GM18498 (cell line): Measurements from ENCODE around the gene PLEK2.
A peak's percentile ranks its signal among the peaks of the same experiment; 100 is the strongest.

Source experiments
- ATAC-seq: cut with Tn5 transposase; IDR thresholded peaks from one replicate; pipeline ENCODE4 v1.9.1; 2021; ENCODE audit warnings: mild to moderate bottlenecking, moderate library complexity; ENCODE audit not compliant: unreplicated experiment

PLEK2 gene

DNA sequence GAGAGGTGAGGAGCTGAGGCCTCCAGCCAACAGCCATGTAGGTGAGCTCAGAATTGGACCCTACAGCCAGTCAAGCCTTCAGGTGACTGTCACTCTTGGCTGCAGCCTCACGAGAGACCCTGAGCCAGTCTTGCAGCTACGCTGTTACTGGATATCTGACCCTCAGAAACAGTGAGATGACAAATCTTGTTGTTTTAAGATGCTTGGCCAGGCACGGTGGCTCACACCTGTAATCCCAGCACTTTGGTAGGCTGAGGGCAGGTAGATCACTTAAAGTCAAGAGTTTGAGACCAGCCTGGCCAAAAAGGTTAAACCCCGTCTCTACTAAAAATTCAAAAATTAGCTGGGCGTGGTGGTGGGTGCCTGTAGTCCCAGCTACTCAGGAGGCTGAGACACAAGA lies 6.2 kb downstream of the PLEK2 start:
- no peak for ATAC-seq

DNA sequence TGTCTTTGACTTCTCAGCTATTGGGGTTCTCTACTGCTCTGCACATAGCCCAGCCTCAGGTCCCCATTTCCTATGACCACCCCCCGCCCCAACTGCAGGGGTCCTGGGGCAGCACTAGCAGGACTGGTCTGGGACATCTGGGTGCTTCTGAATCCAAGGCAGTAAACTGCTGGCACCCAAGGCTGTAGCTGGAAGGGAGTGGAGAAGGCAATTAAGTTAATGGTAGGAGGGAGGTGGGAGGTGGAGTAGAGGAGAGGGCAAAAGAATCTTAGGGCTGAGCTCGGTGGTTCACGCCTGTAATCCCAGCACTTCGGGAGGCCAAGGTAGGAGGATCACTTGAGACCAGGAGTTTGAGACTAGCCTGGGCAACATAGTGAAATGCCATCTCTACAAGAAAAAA lies 11.5 kb downstream of the PLEK2 start:
- ATAC-seq, result no peak

DNA sequence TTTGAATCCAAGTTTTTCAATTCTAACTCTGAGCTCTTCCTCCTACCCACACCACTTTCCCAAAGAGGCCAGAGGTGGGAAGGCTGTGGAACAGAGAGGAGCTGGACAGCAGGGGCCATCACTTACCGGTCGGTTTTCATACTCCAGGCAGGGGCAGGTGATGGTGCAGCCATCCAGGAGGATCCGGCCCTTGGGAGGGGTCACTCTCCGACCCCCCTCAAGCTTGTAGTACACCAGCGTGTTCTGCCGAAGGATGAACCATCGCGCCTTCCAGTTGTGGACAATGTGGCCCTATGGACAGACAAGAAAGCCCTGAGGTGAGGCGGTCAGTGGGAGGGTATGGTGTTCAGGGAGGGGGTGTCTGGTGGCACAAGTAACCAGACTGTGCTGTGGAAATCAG lies 14.4 kb downstream of the PLEK2 start:
- no peak for ATAC-seq

DNA sequence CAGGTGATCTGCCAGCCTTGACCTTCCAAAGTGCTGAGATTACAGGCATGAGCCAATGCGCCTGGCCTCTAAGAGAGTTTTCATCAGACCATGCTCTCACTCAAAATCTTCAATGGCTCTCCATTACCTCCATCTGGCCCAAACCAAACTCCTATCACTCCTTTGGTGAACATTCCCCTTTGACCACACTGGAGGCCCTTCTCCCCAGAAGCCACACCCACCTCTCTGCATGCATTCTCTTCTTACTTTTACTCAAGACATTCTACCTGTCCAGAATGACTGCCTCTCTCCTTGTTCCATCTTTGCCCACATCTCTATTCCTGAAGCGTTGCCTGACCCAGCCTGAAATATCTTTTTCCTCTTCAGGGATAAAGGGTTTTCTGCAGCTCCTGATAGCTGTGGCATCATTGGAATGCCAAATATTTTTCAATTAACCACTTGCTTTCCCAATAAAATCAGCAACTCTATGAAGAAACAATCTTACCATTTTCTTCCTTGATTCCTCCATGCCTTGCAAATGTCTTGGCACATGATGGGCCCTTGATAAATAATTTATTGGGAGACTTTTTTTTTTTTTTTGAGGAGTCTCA lies 15.5 kb downstream of the PLEK2 start:
- no peak for ATAC-seq

DNA sequence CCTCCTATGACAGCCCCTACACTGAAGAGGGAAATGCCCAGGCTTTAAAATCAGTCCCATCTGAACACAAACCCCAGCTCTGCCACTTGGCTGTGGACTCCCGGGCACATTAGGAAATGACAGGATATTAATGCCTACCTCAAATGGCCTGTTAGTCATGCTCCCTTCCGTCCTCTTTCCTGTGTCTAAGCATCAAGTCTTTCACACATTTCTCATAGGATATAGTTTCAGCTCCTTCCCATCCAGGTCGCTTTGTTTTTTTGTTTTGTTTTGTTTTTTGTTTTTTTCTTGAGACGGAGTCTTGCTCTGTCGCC lies 16.1 kb downstream of the PLEK2 start:
- ATAC-seq, result no peak

DNA sequence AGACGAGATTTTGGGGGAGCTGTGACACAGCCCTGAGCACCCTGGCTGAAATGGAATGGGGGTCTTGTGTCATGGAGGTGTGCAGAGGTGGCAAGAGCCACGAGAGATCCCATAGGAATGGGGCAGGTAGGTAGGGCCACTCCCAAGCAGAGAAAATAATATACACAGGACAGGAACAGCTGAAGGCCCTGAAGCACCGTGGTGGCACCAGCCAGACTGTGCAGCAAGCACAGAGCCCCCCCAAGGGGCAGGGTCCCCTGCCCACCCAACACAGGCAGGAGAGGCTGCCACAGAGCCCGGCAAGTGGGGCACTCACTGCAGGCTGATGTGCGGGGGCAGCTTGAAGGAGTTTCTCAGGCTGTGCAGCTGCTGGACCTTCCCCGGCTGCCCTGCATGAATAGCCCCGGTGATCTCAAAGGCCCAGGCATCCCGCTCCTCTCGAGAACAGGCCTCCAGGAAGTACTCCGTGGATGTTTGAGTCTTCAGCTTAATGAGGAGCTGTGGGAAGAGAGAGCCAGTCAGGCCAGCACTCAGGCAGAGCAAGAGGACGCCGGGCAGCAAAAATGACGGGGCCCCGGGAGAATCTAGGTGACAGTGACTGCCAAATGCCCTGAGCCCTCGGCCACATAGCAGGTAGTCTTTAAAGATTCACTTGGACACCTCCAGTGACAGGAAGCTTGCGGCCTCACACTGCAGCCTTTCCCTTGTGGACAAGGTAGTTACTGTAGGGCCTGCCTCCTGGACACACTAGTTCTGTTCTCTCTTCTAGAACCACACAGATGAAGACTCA lies 16.7 kb downstream of the PLEK2 start:
- ATAC-seq, result no peak

DNA sequence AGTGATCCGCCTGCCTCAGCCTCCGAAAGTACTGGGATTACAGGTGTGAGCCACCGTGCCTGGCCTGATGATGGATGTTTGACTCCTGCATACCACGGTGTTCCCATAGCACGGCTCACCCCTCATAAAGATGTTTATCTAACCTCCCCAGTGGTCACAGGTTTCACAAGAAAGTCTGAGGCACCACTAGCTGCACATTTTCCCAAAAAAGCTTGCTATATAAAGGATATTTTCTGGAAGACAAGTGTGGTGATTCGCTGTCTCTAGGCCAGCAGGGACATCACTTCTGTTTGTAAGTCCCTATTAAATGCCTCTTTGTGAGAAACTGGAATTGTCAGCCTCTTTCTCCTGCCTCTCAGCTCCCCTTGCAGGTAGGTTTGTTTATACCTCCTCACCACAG lies 18.3 kb downstream of the PLEK2 start:
- no peak for ATAC-seq

DNA sequence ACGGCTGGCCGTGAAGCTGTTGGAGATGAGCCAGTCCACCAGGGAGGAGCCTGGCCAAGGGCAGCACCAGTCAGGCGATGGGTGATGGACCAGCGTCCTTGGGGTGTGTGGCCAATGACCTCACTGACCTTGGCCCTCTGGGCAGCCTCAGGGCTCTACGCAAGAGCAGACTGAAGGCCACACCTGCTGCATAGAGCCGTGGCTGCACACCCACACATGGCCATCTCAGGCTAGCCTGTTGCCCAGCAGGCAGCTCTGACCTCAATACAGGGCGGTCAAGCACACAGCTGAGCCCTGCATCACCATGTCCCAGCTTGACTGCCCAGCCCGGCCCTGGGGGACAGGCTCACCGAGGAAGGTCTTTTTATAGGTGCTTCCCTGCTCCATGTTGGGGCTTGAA lies 19.2 kb downstream of the PLEK2 start:
- ATAC-seq, result no peak

DNA sequence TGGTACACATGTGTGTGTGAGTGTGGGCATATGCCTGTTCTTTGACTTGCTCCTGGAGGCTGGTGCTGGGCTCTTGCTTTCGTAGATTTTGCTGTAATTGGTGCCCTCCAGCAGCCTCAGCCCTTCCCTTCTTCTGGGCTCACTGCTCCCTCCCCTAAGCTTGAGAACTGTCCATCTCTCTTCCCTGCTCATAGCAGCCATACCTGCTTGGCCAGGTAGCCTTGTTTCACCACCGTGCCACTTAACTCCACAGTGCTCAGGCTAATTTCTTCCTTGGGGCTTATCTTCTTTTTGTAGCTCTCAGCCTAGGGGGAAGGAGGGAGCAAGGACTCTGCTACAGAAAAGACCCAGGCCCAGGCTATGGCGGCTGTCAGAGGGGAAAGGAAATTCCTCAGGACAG lies 19.8 kb downstream of the PLEK2 start:
- ATAC-seq, result no peak

DNA sequence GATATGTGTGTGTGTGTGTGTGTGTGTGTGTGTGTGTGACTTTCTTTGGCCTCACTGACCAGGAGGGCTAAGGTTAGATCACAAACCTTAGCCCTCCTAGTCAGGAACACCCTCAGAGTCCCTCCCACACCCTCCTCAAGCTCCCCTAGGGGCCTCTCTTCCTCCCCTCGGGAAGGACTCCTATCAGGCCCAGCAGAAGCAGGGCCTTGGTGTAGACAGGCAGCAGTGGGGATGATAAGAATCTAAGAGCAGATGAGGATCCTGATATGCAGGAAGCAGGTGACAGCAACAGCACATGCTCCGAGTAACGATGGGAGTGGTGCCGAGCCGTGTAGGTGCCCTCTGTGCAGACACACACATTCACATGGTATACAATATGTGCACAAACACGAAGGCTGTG lies 20.7 kb downstream of the PLEK2 start:
- no peak for ATAC-seq

DNA sequence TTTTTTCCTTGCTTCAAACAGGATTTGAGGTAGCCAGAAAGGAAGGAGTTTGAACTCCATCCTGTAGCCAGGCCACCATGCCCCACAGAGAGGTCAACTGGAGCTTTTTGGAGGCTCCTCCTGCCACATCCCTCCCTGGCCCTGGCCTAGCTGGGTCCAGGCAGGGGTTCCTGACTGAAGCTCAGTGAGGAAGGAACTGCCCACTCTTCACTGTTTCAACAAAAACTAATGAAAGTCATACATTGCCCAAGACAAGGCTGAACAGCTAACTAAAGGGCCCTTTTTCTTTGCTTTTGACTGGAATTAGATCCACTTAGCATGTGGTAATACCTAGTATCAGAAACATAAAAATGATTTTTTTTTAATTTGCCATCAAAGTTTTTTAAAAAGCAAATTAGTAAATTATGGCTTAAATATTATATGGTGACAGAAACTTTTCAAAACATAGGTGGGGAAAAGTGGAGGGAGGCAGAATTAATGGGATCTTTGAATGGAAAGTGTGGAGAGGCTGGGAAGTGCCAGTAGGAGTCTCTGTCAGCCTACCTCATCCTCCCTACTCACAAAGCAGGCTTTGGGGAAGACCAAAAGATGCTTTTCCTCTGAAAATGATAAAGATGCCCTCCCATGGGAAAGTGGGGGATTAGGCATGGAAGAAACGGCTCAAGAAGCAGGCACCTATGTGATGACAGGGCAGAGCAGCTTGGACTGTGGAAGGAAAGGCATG lies 22.0 kb downstream of the PLEK2 start:
- no peak for ATAC-seq

DNA sequence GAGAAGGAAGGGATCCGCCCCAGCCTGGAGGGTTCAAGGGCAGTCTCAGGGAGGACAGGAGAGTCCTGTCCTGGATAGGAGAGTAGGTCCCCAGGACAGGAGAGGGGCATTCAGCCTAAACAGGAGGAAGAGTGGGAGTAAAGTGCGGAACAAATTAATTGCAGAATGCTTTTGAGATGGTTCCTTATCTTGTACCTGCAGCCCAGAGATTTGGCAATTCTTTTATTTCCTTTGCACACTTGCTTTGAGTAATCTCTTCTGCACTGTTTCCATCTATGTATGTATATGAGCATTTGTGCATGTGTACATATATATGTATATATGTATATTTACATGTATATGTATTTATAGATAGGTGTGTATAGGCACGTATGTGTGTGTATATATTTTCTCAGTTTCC lies 22.7 kb downstream of the PLEK2 start:
- ATAC-seq, result no peak

DNA sequence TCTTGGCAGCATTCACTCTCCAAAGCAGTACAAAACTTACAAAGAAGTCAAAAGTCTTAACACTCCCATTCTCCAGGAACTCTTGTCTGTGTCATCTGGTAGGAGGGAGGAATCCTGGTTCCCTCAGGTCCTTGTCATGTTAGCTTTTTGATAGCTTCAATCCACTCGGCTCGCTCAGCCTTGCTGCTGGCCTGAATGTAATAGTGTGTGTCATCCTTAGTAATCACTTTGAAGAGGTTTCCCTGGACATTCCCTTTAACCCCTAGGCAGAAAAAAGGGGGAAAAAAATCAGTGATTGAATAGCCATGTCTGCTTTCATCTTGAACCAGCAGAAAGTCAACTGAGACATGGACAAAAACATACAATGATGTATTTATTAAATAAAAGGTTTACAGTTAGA lies 24.8 kb downstream of the PLEK2 start:
- ATAC-seq, result no peak

DNA sequence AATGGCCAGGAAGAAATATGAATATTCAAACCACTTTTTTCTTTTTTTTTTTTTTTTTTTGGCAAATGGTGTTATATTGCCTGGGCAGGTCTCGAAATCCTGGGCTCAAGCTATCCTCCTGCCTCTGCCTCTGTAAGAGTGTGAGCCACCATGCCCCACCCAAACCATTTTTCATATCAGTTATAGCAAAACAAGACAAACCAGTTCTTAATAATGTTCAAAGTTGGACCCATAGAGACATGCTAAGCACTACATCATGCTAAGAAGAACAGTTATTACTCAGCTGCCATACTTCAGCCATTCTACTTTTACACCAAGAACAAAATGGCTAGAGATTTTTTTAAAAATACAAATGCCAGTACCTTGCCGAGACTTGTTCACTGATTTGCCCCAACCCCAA lies 26.3 kb downstream of the PLEK2 start:
- no peak for ATAC-seq

DNA sequence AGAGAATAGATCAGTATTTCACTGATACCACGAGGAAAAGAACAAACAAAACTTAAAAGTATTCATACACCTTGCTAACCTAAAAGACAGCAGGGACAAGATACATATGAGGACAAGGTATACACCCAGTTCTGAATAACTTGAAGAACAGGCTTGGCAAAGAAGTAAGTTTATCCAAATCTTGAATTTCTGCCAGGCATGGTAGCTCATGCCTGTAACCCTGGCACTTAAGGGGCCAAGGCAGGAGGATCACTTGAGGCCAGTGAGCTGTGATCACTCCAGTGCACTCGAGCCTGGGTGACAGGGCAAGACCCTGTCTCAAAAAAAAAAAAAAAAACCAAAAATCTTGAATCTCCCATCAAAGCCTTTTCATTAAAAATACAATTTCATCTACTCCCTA lies 26.8 kb downstream of the PLEK2 start:
- no peak for ATAC-seq

DNA sequence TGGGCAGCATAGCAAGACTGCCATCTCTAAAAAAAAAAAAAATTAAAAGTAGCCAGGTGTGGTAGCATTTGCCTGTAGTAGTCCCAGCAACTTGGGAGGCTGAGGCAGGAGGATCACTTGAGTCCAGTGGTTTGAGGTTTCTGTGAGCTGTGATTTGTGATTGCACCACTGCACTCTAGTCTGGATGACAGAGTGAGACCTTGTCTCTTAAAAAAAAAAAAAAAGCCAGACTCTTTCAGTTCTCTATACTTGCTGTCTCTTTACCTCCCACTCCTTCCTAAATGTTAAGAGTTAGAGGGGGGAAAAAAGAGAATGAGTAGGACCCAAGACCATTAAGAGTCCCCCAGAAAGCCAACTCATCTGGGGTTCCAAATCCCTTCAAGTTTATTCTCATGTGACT lies 34.0 kb downstream of the PLEK2 start:
- ATAC-seq, result no peak

DNA sequence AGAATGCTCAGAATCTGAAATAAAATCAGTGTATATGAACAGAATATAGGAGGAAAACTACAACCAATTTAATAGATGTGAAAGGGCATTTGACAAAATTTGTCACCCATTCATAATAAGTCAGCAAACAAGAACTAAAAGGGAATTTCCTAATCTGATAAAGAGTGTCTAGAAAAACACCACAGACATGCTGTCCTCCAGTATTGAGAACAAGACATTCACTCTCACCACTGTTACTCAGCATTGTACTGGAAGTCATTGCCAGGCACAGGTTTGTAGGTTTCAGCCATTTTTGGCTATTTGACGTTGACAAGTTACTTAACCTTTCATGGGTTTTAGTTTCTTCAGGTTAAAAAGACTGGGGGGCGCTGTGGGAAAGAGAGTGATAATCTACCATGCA lies 38.6 kb downstream of the PLEK2 start:
- peak; percentile 50 for ATAC-seq

DNA sequence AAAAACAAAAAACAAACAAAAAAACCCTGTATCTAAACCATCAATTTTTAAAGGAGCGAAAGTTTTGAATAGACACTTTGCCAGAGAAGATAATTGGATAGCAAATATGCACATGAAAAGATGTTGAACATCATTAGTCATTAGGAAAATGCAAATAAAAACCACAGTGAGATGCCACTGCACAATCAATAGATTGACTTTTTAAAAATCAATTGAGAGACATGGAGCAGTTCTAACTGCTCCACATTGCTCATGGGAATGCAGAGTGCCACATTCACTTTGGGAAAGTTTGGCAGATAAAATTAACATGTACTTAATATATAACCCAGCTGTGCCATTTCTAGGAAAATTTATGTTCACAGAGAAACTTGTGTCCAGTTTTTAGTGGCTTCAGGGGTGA lies 39.1 kb downstream of the PLEK2 start:
- ATAC-seq, result no peak

DNA sequence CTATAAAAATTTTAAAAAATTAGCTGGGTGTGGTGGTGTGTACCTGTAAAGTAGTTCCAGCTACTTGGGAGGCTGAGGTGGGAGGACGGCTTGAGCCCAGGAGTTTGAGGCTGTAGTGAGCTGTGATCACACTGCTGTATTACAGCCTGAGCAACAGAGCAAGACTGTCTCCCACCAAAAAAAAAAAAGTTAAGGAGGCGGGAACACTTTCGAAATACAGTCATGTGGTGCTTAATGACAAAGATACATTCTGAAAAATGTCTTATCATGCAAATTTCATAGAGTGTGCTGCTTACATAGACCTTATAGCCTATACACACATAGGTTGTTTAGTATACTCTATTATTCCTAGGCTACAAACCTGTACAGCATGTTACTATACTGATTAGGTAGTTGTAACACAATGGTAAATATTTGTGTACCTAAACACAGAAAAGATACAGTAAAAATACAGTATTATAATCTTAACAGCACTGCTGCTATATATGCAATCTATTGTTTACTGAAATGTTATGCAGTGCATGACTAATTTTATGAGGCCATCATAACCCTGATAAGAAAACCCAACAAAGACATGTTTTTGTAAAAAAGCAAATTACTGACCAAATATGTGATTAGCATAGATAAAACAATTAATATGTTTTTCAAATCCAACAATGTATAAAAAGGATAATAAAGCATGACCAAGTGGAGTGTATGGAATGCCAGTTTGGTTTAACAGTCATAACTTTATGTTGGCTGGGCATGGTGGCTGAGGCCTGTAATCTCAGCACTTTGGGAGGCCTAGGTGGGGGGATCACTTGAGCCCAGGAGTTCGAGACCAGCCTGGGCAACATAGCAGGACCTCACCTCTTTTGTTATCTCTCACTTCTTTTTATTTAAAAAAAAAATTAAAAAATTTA lies 40.5 kb downstream of the PLEK2 start:
- ATAC-seq, result no peak

DNA sequence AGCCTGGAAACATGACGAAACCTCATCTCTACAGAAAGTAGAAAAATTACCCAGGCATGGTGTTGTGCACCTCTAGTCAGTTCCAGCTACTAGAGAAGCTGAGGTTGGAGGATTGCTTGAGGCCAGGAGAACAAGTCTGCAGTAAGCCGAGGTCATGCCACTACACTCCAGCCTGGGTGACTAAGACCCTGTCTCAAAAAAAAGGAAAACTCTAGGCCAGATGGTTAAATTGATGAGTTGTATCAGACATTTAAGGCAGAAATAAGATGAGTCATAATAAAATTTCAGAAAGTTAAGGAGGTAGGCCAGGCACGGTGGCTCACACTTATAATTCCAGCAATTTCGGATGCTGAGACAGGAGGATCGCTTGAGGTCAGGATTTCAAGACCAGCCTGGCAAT lies 41.1 kb downstream of the PLEK2 start:
- no peak for ATAC-seq

DNA sequence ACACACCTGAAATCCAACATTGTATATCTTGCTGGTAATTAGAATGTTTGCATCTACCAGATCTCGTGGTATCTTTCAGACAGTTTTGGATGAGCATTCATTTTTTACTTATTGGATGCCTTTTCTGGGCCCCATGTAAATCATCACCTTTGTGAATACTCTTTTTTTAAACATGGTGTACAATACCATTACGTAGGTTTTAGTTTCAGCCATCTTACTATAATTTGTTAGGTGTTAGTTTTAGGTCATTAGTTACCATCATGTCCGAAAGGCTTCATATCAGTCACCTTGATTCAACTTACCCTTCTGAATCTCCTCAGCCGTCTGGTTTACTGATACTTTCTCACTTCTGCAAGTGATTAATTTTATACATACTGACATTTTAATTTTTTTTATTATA lies 46.5 kb downstream of the PLEK2 start:
- ATAC-seq, result peak; percentile 63
